ENCODE measurements around the gene NR6A1. TPM values are rescaled to one million over a fixed set of nuclear protein-coding genes. Genes with fewer than 3 reads are reported as not detected.

NR6A1 gene
- total and polyA plus RNA-seq, 5 donors from 2014 or later, result 0.05 TPM; not detected in 4

DNA sequence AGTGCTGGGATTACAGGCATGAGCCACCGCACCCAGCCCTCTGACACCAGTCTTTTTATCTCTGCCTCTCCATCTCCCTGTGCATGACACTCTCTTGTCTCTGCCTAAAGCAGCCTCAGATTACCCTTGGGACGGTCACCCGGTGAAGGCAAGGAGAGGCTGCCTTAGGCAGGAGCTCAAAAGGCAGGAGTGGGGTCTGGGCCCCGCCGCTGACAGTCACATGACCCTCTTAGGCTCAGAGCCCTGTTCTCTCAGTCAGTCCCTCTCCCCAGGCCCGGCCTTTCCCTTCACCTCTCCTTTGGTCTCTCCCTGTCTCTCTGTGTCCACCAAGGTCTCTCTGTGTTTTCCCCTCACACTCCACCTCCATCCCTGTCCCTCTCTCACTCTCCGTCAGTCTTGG, 298.3 kb downstream of the NR6A1 start:
- no peak for ATAC-seq (ENCODE audit: low read depth in 2 of 2)
- H3K27ac ChIP-seq (ENCODE audit: insufficient read depth, low read length, poor library complexity, severe bottlenecking), result no peak overlapping the region

DNA sequence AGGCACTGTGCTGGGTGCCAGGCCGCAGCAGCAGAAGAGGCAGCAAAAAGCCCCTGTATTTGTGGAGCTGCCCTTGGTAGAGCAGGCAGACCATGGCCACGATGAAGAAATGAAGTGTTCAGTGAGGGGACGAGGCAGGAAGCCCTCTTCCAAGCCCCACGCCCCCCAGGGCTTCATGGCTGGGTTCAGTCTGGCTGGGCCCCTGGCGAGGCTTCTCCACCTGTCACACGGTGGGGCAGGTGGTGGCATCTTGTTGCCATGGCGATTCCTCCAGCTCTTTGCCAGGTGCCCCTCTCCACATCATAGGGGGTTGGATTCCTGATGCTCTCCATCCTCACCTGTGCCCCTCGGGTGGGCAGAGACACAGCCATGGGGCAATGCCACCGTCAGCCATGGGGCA, 299.4 kb downstream of the NR6A1 start:
- ATAC-seq (ENCODE audit: low read depth in 2 of 2), result peak in 1 of 2 donors; percentile 20
- DNase-seq, result no peak
- H3K36me3 ChIP-seq (ENCODE audit: control insufficient read depth, insufficient read depth, low read length), result no peaks in the 10 kb centered on the region
- no peak overlapping the region for H3K4me3 ChIP-seq (ENCODE audit: low read depth, low read length)
- H3K4me1 Mint-ChIP-seq, result no peaks in the 10 kb centered on the region
- no peaks in the 10 kb centered on the region for H3K9me3 ChIP-seq (ENCODE audit: control insufficient read depth in 2 of 2, low read length in 2 of 2)
- no peaks in the 10 kb centered on the region for H3K36me3 Mint-ChIP-seq
- peaks cover 0 to 2% (median 0%) of the 10 kb centered on the region in 7 donors for H3K9me3 Mint-ChIP-seq
- peaks cover 5% of the 10 kb centered on the region for H3K27me3 Mint-ChIP-seq
- no peak overlapping the region for H3K27ac ChIP-seq (ENCODE audit: insufficient read depth, low read length, poor library complexity, severe bottlenecking)
- no peak overlapping the region for H3K4me3 Mint-ChIP-seq
- H3K4me1 ChIP-seq (ENCODE audit: control insufficient read depth, insufficient read depth, low read length, poor library complexity, severe bottlenecking), result no peaks in the 10 kb centered on the region
- H3K27me3 ChIP-seq (ENCODE audit: control insufficient read depth, insufficient read depth, low read length), result no peaks in the 10 kb centered on the region
- H3K27ac Mint-ChIP-seq, result no peak overlapping the region

More for the DNA sequence above, 298.3 kb downstream of the NR6A1 start:
- H3K36me3 Mint-ChIP-seq, result no peaks in the 10 kb centered on the region
- H3K4me3 ChIP-seq (ENCODE audit: low read depth, low read length), result no peak overlapping the region
- H3K9me3 Mint-ChIP-seq, result peaks cover 0 to 2% (median 0%) of the 10 kb centered on the region in 7 donors
- no peak for DNase-seq
- H3K36me3 ChIP-seq (ENCODE audit: control insufficient read depth, insufficient read depth, low read length), result no peaks in the 10 kb centered on the region
- H3K9me3 ChIP-seq (ENCODE audit: control insufficient read depth in 2 of 2, low read length in 2 of 2), result no peaks in the 10 kb centered on the region
- H3K27ac Mint-ChIP-seq, result no peak overlapping the region
- no peak overlapping the region for H3K4me3 Mint-ChIP-seq
- no peaks in the 10 kb centered on the region for H3K27me3 ChIP-seq (ENCODE audit: control insufficient read depth, insufficient read depth, low read length)
- peaks cover 4% of the 10 kb centered on the region for H3K4me1 ChIP-seq (ENCODE audit: control insufficient read depth, insufficient read depth, low read length, poor library complexity, severe bottlenecking)
- peaks cover 5% of the 10 kb centered on the region for H3K27me3 Mint-ChIP-seq
- H3K4me1 Mint-ChIP-seq, result no peaks in the 10 kb centered on the region

DNA sequence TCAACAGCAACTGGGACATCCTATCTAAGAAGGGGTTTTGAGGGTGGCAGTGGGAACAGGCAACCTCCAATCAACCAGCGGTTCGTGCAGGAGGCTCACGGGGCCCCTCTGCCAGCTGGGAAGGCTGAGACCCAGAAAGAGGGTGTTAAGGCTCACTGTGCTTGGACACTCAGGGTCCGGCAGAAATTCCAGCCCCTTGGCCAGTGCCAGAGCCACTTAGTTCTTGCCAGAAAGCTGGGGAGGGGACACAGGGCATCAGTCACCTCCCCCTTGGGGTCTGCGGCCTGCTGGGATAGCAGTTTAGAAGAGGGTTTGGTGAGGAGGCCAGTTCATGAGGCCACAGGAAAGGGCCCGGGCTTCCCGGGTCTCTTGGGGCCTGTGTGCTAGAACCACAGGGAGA, 300.4 kb downstream of the NR6A1 start:
- no peak overlapping the region for H3K27ac Mint-ChIP-seq
- no peaks in the 10 kb centered on the region for H3K9me3 ChIP-seq (ENCODE audit: control insufficient read depth in 2 of 2, low read length in 2 of 2)
- peaks cover 0 to 2% (median 0%) of the 10 kb centered on the region in 7 donors for H3K9me3 Mint-ChIP-seq
- H3K4me1 ChIP-seq (ENCODE audit: control insufficient read depth, insufficient read depth, low read length, poor library complexity, severe bottlenecking), result no peaks in the 10 kb centered on the region
- H3K4me3 ChIP-seq (ENCODE audit: low read depth, low read length), result no peak overlapping the region
- H3K4me1 Mint-ChIP-seq, result no peaks in the 10 kb centered on the region
- H3K36me3 ChIP-seq (ENCODE audit: control insufficient read depth, insufficient read depth, low read length), result no peaks in the 10 kb centered on the region
- no peaks in the 10 kb centered on the region for H3K36me3 Mint-ChIP-seq
- ATAC-seq (ENCODE audit: low read depth in 2 of 2) (no peak), DNase-seq (no peak)
- H3K27me3 Mint-ChIP-seq, result no peaks in the 10 kb centered on the region
- H3K27me3 ChIP-seq (ENCODE audit: control insufficient read depth, insufficient read depth, low read length), result no peaks in the 10 kb centered on the region
- peak overlapping the region in 1 of 4 donors; percentile 83 for H3K4me3 Mint-ChIP-seq
- H3K27ac ChIP-seq (ENCODE audit: insufficient read depth, low read length, poor library complexity, severe bottlenecking), result no peak overlapping the region

DNA sequence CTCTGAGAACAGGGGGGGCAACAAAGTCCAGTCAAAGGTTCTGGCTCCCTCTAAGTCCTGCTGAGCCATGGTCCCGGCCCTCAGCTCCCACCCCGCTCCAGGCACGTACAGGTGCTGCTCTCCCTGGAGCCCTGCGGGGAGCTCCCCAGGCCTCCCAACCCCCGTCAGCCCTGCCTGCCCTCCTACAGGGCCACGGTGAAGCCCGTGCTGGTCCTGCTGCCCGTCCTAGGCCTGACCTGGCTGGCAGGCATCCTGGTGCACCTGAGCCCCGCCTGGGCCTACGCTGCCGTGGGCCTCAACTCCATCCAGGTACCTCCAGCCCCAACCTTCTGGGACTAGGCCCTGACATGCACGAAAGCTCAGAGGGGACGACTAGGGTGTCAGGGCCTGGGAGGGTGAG, 300.8 kb downstream of the NR6A1 start:
- no peaks in the 10 kb centered on the region for H3K9me3 ChIP-seq (ENCODE audit: control insufficient read depth in 2 of 2, low read length in 2 of 2)
- H3K4me1 Mint-ChIP-seq, result no peaks in the 10 kb centered on the region
- H3K4me3 Mint-ChIP-seq, result no peak overlapping the region

DNA sequence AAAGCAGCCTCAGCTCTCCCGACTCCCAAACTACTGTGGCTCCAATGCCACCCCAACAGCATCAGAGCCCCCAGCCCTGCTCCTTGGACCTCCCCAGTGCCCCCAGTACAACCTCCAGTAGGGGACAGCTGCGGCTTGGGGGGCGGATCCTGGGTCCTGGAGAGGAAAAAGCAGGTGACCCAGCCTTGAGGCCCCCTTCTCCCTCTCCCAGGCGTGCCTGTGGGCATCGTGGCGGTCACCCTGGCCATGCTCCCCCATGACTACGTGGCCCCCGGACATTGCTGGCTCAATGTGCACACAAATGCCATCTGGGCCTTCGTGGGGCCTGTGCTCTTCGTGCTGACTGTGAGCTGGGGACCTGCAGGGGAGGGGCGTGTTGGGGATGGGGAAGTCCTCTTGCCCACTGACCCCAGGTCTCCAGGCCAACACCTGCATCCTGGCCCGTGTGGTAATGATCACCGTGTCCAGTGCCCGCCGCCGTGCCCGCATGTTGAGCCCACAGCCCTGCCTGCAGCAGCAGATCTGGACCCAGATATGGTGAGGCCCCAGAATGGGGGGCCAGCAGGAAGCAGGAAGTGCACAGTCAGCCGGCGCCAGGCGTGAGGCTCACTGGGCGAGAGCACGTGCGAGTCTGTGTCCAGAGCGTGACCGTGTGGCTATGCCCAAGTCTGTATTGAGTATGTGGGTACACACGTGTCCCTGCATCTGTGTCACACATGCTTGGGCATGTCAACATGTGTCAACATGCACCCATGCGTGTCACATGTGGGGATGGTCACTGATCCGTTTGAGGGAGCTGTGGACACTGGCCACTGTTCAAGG, 301.9 kb downstream of the NR6A1 start:
- Mint-ChIP-seq H3K9me3 (peaks cover 0 to 2% (median 0%) of the 10 kb centered on the region in 7 donors), H3K27me3 (no peaks in the 10 kb centered on the region), H3K4me3 (no peak overlapping the region), H3K4me1 (no peaks in the 10 kb centered on the region), H3K36me3 (no peaks in the 10 kb centered on the region), H3K27ac (no peak overlapping the region)
- ATAC-seq (ENCODE audit: low read depth in 2 of 2), result no peak
- H3K4me1 ChIP-seq (ENCODE audit: control insufficient read depth, insufficient read depth, low read length, poor library complexity, severe bottlenecking), result no peaks in the 10 kb centered on the region
- no peaks in the 10 kb centered on the region for H3K9me3 ChIP-seq (ENCODE audit: control insufficient read depth in 2 of 2, low read length in 2 of 2)
- no peaks in the 10 kb centered on the region for H3K27me3 ChIP-seq (ENCODE audit: control insufficient read depth, insufficient read depth, low read length)
- no peak overlapping the region for H3K4me3 ChIP-seq (ENCODE audit: low read depth, low read length)
- H3K36me3 ChIP-seq (ENCODE audit: control insufficient read depth, insufficient read depth, low read length), result no peaks in the 10 kb centered on the region
- no peak for DNase-seq
- no peak overlapping the region for H3K27ac ChIP-seq (ENCODE audit: insufficient read depth, low read length, poor library complexity, severe bottlenecking)

More for the DNA sequence above, 300.8 kb downstream of the NR6A1 start:
- peaks cover 0 to 2% (median 0%) of the 10 kb centered on the region in 7 donors for H3K9me3 Mint-ChIP-seq
- Histone ChIP-seq H3K36me3 (ENCODE audit: control insufficient read depth, insufficient read depth, low read length) (no peaks in the 10 kb centered on the region), H3K27me3 (ENCODE audit: control insufficient read depth, insufficient read depth, low read length) (no peaks in the 10 kb centered on the region), H3K4me3 (ENCODE audit: low read depth, low read length) (no peak overlapping the region), H3K4me1 (ENCODE audit: control insufficient read depth, insufficient read depth, low read length, poor library complexity, severe bottlenecking) (no peaks in the 10 kb centered on the region), H3K27ac (ENCODE audit: insufficient read depth, low read length, poor library complexity, severe bottlenecking) (no peak overlapping the region)
- ATAC-seq (ENCODE audit: low read depth in 2 of 2) (no peak), DNase-seq (no peak)
- H3K27me3 Mint-ChIP-seq, result no peaks in the 10 kb centered on the region
- H3K27ac Mint-ChIP-seq, result no peak overlapping the region
- no peaks in the 10 kb centered on the region for H3K36me3 Mint-ChIP-seq

DNA sequence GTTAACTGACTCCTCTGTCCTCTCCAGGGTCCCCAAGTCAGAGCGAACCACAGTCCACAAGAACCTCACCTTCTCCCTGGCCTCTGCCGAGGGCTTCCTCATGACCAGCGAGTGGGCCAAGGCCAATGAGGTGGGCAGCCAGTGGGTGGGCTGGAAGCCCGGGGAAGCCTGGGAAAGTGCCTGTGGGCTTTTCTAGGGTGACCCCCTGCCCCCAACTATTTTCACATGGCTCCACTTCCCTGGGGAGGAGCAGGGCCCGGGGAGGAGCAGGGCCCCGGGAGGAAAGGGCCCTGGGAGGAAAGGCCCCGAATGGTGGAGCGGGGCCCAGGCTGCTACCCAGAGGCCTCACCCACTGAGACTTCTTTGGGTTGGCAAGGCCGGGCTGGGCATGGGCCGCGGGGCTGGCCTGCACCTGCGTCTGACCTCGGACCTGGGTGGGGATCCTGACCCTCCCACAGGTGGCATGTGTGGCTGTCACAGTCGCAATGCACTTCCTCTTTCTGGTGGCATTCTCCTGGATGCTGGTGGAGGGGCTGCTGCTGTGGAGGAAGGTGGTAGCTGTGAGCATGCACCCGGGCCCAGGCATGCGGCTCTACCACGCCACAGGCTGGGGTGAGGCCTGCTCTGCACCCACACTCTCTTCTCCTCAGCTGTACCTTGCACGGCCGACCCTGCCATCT, 302.9 kb downstream of the NR6A1 start:
- Mint-ChIP-seq H3K4me1 (no peaks in the 10 kb centered on the region), H3K4me3 (no peak overlapping the region), H3K27me3 (no peaks in the 10 kb centered on the region), H3K27ac (no peak overlapping the region), H3K36me3 (no peaks in the 10 kb centered on the region), H3K9me3 (peaks cover 0 to 2% (median 0%) of the 10 kb centered on the region in 7 donors)
- Histone ChIP-seq H3K9me3 (ENCODE audit: control insufficient read depth in 2 of 2, low read length in 2 of 2) (no peaks in the 10 kb centered on the region), H3K4me1 (ENCODE audit: control insufficient read depth, insufficient read depth, low read length, poor library complexity, severe bottlenecking) (no peaks in the 10 kb centered on the region), H3K4me3 (ENCODE audit: low read depth, low read length) (no peak overlapping the region), H3K27me3 (ENCODE audit: control insufficient read depth, insufficient read depth, low read length) (no peaks in the 10 kb centered on the region), H3K36me3 (ENCODE audit: control insufficient read depth, insufficient read depth, low read length) (no peaks in the 10 kb centered on the region), H3K27ac (ENCODE audit: insufficient read depth, low read length, poor library complexity, severe bottlenecking) (no peak overlapping the region)
- ATAC-seq (ENCODE audit: low read depth in 2 of 2) (no peak), DNase-seq (no peak)

DNA sequence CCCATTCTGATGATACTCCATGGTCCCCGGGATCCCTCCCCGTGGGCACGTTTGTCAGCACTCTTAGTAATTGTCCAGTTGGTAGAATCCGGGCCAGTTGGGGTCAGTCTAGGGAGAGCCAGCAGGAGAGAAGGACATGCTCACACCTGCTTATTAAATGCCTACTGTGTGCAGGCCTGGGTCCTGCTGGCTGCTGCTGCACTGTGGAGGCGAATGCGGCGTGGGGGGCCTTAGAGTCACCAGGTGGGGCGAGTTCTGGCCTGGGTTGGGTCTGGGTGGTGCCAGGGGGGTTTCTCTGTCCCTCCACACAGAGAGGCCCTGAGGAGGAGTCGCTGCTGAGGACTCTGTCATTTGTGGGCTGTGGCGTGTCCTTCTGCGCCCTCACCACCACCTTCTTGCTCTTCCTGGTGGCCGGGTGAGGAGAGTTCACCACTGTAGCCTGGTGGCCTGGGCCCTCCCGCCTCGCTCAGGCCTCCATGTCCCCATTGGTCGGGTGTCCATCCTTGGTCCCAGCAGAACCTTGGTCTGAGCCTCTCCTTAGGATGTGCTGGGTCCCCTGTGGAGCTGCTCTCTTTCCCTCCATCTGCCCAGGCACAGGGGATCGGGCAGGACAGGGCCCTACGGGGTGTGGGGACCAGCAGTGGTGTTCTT, 303.6 kb downstream of the NR6A1 start:
- ATAC-seq (ENCODE audit: low read depth in 2 of 2) (no peak), DNase-seq (no peak)
- no peak overlapping the region for H3K27ac Mint-ChIP-seq
- Histone ChIP-seq H3K4me1 (ENCODE audit: control insufficient read depth, insufficient read depth, low read length, poor library complexity, severe bottlenecking) (no peaks in the 10 kb centered on the region), H3K4me3 (ENCODE audit: low read depth, low read length) (no peak overlapping the region), H3K9me3 (ENCODE audit: control insufficient read depth in 2 of 2, low read length in 2 of 2) (no peaks in the 10 kb centered on the region), H3K27me3 (ENCODE audit: control insufficient read depth, insufficient read depth, low read length) (no peaks in the 10 kb centered on the region), H3K27ac (ENCODE audit: insufficient read depth, low read length, poor library complexity, severe bottlenecking) (no peak overlapping the region), H3K36me3 (ENCODE audit: control insufficient read depth, insufficient read depth, low read length) (no peaks in the 10 kb centered on the region)
- no peaks in the 10 kb centered on the region for H3K27me3 Mint-ChIP-seq
- no peaks in the 10 kb centered on the region for H3K36me3 Mint-ChIP-seq
- no peaks in the 10 kb centered on the region for H3K4me1 Mint-ChIP-seq
- H3K4me3 Mint-ChIP-seq, result no peak overlapping the region
- peaks cover 0 to 5% (median 0%) of the 10 kb centered on the region in 7 donors for H3K9me3 Mint-ChIP-seq
